Kidney capillary endothelial cell (primary cell): ENCODE results near the gene C21orf91.

ENCODE experiments used
- DNase-seq: peaks from one replicate; pipeline ENCODE4 v3.0.0-alpha.2; 2018; ENCODE audit warnings: low spot score

The C21orf91 gene

GRCh38 chr21:17819114-17819876, at the start of gene C21orf91:
Gene C21orf91, minus strand, starts transcription at chr21:17819356. Its CDS starts 1,038 bp downstream, at chr21:17818318.
- peak; percentile 82 for DNase-seq

GRCh38 chr21:17866590-17866989, 47.4 kb upstream of the C21orf91 start:
- no peak for DNase-seq

DNA sequence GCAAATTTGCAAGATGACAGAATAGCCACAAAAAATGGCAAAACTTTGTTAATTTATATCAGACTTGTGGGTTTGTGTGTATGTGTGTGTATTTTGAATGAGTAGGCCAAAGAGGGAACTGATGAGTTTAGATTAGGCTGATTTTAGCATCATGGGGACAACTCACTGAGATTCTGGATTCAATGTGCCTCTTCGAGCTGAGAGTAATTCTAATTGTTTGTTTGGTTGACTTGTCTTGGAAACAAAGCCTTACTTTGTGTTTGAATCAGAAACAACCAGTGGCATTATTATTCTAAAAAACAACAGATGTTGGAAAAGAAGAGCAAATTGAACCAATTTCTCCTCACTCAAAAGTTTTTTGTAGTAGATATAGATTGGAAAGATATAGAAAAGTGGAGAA, 40.5 kb upstream of the C21orf91 start:
- DNase-seq, result no peak

- DNase-seq, result no peak
These were observed 39.6 kb upstream of the C21orf91 start for GRCh38 chr21:17858747-17859146.

GRCh38 chr21:17854745-17855144, 35.6 kb upstream of the C21orf91 start:
- DNase-seq, result no peak

DNA sequence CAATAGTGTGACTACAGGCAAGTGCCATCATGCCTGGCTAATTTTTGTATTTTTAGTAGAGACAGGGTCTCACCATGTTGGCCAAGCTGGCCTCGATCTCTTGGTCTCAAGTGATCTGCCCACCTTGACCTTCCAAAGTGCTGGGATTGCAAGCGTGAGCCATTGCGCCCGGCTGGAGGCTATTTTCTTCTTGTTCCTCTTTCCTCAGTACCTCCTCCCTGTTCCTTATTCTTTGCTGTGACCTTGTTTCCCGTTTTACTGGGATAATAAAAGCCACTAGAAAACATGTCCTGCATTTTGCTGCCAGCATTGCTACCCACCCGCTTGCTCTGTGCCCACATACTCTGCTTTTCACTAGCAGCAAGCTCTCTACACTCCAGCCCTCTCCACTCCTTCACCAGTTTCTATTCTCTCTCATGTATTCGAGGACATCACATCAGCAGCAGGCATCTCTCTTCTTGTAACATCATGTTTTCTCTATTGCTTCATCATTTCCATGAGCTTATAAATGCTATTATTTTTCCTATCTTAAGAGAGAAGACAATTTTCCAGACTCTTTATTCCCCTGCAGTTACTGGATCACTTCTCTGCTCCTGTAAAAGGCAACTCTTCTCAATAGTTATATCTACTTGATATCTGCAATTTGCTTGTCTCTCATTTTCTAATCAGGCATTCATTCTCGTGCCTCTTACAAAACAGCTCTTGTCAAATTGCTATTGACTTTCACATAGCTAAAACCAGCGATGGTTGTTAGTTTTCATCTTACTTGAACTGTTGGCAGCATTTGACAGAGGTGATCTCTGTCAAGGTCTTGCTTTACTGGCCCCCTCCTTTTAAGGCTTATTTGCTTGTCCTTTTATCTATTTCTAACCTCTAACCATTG, 34.5 kb upstream of the C21orf91 start:
- DNase-seq, result no peak

GRCh38 chr21:17848228-17848627, 29.1 kb upstream of the C21orf91 start:
- no peak for DNase-seq

DNA sequence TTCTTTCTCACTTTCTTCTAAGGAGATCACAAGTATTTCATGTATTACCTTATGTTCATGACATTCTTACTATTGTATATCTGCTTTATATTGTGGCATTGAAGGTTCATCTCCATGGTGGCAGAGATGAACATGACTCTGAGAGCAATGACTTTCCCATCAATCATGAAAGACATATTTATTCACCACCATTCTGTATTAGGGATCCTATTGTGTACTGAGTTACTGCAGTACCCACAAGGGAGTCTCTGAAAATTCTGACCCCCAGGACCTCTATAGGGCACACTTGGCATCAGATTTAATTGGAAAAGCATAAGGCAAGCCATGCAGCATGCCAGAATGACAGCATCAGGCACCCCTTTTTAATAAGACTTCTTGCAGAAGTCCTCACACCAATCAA, 21.9 kb upstream of the C21orf91 start:
- no peak for DNase-seq

- no peak for DNase-seq
These were observed 15.6 kb upstream of the C21orf91 start for GRCh38 chr21:17834639-17835354.

DNA sequence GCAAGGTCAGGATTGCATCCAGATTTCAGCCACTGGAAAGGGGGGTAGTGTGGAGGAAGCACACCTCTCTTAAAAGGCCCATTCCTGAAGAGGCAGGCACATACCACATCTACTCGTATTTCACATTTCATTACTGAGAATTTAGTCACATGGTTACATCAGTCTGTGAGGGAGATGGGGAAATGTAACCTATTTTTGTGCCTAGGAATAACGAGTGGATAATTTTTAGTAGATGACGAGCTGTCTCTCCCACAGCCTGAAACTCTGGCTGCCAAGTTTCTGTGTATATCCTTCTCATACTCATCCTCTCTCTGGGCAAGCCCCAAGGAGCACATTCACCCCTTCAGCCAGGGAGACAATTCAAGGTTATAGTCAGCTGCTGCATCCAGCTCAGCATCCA, 10.3 kb upstream of the C21orf91 start:
- DNase-seq, result no peak

DNA sequence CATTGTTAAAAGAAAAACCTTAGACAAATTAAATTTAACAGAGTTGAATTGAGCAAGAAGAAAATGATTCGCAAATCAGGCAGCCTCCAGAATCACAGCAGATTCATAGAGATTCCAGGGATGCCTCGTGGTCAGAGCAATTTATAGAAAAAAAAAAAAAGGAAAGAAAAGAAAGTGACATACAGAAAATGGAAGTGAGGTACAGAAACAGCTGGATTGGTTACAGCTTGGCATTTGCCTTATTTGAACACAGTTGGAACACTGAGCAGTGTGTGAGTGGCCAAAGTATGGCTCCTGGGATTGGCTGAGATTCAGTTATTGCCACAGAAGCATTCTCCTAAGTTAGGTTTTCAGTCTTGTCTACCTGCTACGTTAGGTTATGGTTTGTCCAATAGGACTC, 9.1 kb upstream of the C21orf91 start:
- no peak for DNase-seq

DNA sequence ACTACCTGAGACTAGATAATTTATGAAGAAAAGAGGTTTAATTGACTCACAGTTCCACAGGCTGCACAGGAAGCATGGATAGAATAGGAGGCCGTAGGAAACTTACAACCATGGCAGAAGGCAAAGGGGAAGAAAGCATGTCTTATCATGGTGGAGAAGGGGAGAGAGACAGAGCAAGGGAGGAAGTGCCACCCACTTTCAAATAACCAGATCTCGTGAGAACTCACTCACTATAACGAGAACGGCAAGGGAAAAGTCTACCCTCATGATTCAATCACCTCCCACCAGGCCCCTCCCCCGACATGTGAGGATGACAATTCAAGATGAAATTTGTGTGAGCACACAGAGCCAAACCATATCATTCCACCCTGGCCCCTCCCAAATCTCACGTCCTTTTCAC, 4.7 kb upstream of the C21orf91 start:
- DNase-seq, result no peak

DNA sequence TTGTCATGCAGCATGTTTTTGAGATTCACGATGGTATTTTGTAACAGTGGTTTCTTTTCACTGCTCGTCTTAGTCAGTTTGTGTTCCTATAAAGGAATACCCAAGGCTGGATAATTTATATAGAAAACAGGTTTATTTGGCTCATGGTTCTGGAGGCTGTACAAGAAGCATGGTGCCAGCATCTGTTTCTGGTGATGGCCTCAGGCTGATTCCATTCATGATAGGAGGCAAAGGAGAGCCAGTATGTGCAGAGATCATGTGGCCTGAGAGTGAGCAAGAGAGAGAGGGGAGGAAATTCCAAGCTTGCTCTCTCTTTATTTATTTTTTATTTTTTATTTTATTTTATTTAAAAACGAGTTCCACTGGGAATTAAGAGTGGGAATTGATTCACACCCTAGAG, 2.0 kb upstream of the C21orf91 start:
- no peak for DNase-seq

DNA sequence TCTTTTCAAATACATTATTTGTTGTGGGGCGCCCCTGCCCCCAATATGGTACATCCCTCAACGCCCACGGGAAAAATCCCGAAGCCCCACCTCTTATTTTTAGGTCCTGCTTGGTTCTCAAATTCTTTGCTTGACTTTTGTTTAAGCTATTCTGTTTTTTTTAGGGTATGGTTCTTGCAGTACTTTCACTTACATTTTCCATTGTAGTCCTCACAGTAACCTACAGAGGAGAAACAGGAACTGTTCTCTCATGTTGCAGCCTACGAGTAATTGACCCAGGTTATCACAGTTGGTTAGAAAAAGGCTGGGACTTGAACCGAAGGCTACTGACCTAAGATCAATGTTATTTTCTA, 697 bp upstream of the C21orf91 start:
- no peak for DNase-seq

- peak; percentile 11 for DNase-seq
These were observed 706 bp downstream of the C21orf91 start for GRCh38 chr21:17818186-17819113.

- no peak for DNase-seq
These were observed 5.8 kb downstream of the C21orf91 start for GRCh38 chr21:17813353-17813752.

- no peak for DNase-seq
These were observed 13.2 kb downstream of the C21orf91 start for GRCh38 chr21:17805966-17806365.

GRCh38 chr21:17803536-17803935, 15.6 kb downstream of the C21orf91 start:
- DNase-seq, result no peak

DNA sequence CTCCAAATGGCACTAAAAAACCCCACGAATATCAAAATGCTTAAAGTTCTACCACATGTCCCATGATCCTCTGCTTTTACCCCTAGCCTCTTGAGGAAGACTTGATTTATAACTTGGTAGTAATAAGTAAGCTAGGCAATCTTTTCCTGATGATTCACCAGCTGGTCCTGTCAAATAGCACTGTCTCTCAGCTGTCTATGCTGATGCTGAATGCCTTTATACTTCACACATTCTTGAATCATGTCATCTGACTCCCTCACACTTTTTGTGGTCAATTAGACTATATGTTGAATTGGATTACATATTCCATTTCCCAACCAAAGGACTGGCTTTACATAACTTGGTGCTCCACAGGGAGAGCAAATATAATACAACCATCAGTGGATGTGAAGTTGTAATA, 16.6 kb downstream of the C21orf91 start:
- no peak for DNase-seq

DNA sequence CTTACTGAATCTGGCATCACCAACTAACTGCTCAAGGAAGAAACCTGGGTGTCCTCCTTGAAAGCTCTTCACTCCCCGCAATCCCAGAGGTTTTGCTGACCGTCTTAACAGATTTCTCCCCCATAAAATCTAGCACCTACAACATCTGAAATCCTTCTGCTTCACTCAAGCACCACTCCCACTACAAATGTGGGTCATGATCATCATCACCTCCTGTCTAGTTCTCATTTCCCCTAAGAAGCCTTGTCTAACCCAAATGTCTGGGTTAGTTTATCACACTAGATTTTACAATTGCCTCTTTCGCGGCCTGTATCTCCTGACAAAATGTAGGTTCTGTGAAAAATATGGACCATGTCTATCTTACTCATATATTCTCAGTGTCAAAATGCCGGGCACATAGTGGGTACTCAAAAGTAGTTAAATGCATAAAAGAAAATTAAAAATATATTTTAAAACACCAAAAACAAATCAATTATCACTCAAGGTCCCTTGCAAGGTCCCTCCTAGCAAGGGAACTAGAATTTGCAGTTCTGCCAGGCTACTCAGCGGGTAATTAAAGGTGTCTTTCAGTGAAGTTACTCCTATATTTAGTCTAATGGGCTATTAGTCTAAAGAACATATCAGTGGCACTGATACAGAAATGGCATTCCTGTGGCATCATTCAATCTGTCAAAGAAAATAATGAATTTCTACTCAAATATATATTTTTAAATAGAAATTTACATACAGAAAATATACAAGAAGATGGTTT, 19.6 kb downstream of the C21orf91 start:
- no peak for DNase-seq

- DNase-seq, result no peak
These were observed 20.4 kb downstream of the C21orf91 start for GRCh38 chr21:17798796-17799195.
